ENCODE results near the gene GRIA4.

Gene GRIA4

DNA sequence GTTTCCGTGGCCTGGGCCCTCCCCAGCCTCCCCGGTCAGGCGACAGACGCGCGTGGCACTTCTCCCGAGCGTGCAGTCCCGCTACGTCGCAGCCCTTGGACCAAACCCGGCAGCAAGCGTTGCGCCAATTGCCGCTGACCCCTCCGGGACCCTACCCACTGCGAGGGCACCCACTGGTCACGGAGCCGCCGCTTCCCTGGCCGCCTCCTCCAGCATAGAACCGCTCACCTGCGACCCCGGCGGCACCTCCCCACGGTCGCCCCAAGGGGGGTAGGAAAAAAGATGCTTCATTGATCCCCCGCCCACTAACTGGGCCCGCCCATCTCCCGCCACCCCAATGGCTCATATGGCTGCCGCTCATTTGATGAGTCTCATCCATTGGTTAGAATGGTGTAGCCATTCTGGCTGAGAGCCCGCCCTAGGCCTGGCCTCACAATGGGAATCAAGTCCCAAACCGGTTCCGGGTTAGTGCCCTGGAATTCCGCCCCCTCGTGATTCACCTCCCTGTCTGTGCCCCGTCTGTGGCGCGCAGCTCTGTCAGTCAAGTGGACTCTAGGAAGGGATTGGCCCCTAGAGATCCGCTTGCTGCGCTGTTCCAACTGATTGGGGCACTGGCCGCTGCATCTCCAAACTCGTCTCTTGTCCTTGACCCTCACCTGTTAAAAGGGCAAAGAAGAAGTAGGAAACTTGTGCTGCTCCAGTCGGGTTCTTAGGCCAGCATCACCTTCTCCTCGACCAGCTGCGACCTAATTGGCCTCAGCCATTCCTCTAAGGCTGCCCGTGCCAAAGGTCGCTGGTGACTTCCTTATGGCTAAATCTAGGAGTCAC, 412.3 kb downstream of the GRIA4 start, which contains the start of gene MSANTD4 (continued):
- no peak; the same call in 1 of the 2 replicates for TF ChIP-seq KLF8 (tag by site-specific recombination; IDR thresholded peaks at IDR 0.05)
- no peak for TF ChIP-seq ZNF837 (tag by site-specific recombination; IDR thresholded peaks at IDR 0.05)
- TF ChIP-seq KLF9 (tag by site-specific recombination; IDR thresholded peaks at IDR 0.05; ENCODE audit: low read depth) = peak; percentile 63
- TF ChIP-seq, protein P1, sequence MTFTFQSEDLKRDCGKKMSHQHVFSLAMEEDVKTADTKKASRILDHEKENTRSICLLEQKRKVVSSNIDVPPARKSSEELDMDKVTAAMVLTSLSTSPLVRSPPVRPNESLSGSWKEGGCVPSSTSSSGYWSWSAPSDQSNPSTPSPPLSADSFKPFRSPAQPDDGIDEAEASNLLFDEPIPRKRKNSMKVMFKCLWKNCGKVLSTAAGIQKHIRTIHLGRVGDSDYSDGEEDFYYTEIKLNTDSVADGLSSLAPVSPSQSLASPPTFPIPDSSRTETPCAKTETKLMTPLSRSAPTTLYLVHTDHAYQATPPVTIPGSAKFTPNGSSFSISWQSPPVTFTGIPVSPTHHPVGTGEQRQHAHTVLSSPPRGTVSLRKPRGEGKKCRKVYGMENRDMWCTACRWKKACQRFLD (tag by site-specific recombination; IDR thresholded peaks at IDR 0.05) = no peak
- TF ChIP-seq ZSCAN16 (tag by site-specific recombination; IDR thresholded peaks at IDR 0.05) = no peak
- TF ChIP-seq ZNF600 (tag by site-specific recombination; IDR thresholded peaks at IDR 0.05) = no peak
- TF ChIP-seq, protein P2, sequence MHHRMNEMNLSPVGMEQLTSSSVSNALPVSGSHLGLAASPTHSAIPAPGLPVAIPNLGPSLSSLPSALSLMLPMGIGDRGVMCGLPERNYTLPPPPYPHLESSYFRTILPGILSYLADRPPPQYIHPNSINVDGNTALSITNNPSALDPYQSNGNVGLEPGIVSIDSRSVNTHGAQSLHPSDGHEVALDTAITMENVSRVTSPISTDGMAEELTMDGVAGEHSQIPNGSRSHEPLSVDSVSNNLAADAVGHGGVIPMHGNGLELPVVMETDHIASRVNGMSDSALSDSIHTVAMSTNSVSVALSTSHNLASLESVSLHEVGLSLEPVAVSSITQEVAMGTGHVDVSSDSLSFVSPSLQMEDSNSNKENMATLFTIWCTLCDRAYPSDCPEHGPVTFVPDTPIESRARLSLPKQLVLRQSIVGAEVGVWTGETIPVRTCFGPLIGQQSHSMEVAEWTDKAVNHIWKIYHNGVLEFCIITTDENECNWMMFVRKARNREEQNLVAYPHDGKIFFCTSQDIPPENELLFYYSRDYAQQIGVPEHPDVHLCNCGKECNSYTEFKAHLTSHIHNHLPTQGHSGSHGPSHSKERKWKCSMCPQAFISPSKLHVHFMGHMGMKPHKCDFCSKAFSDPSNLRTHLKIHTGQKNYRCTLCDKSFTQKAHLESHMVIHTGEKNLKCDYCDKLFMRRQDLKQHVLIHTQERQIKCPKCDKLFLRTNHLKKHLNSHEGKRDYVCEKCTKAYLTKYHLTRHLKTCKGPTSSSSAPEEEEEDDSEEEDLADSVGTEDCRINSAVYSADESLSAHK (tag by site-specific recombination; IDR thresholded peaks at IDR 0.05) = no peak
- TF ChIP-seq EGR2 (tag by site-specific recombination; IDR thresholded peaks at IDR 0.05; ENCODE audit: low read depth) = peak; percentile 56
- no peak for TF ChIP-seq ZFP37 (tag by site-specific recombination; IDR thresholded peaks at IDR 0.05)
- TF ChIP-seq, protein P3, sequence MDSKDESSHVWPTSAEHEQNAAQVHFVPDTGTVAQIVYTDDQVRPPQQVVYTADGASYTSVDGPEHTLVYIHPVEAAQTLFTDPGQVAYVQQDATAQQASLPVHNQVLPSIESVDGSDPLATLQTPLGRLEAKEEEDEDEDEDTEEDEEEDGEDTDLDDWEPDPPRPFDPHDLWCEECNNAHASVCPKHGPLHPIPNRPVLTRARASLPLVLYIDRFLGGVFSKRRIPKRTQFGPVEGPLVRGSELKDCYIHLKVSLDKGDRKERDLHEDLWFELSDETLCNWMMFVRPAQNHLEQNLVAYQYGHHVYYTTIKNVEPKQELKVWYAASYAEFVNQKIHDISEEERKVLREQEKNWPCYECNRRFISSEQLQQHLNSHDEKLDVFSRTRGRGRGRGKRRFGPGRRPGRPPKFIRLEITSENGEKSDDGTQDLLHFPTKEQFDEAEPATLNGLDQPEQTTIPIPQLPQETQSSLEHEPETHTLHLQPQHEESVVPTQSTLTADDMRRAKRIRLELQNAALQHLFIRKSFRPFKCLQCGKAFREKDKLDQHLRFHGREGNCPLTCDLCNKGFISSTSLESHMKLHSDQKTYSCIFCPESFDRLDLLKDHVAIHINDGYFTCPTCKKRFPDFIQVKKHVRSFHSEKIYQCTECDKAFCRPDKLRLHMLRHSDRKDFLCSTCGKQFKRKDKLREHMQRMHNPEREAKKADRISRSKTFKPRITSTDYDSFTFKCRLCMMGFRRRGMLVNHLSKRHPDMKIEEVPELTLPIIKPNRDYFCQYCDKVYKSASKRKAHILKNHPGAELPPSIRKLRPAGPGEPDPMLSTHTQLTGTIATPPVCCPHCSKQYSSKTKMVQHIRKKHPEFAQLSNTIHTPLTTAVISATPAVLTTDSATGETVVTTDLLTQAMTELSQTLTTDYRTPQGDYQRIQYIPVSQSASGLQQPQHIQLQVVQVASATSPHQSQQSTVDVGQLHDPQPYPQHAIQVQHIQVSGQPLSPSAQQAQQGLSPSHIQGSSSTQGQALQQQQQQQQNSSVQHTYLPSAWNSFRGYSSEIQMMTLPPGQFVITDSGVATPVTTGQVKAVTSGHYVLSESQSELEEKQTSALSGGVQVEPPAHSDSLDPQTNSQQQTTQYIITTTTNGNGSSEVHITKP (tag by site-specific recombination; IDR thresholded peaks at IDR 0.05) = peak; percentile 34; the same call in 1 of the 2 replicates
- TF ChIP-seq, protein P4, sequence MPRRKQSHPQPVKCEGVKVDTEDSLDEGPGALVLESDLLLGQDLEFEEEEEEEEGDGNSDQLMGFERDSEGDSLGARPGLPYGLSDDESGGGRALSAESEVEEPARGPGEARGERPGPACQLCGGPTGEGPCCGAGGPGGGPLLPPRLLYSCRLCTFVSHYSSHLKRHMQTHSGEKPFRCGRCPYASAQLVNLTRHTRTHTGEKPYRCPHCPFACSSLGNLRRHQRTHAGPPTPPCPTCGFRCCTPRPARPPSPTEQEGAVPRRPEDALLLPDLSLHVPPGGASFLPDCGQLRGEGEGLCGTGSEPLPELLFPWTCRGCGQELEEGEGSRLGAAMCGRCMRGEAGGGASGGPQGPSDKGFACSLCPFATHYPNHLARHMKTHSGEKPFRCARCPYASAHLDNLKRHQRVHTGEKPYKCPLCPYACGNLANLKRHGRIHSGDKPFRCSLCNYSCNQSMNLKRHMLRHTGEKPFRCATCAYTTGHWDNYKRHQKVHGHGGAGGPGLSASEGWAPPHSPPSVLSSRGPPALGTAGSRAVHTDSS (tag by site-specific recombination; IDR thresholded peaks at IDR 0.05) = no peak
- TF ChIP-seq, protein P5, sequence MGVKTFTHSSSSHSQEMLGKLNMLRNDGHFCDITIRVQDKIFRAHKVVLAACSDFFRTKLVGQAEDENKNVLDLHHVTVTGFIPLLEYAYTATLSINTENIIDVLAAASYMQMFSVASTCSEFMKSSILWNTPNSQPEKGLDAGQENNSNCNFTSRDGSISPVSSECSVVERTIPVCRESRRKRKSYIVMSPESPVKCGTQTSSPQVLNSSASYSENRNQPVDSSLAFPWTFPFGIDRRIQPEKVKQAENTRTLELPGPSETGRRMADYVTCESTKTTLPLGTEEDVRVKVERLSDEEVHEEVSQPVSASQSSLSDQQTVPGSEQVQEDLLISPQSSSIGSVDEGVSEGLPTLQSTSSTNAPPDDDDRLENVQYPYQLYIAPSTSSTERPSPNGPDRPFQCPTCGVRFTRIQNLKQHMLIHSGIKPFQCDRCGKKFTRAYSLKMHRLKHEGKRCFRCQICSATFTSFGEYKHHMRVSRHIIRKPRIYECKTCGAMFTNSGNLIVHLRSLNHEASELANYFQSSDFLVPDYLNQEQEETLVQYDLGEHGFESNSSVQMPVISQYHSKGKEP (tag by site-specific recombination; IDR thresholded peaks at IDR 0.05) = no peak
- no peak for TF ChIP-seq ZNF266 (tag by site-specific recombination; IDR thresholded peaks at IDR 0.05; ENCODE audit: low read depth)
- TF ChIP-seq, protein P6, sequence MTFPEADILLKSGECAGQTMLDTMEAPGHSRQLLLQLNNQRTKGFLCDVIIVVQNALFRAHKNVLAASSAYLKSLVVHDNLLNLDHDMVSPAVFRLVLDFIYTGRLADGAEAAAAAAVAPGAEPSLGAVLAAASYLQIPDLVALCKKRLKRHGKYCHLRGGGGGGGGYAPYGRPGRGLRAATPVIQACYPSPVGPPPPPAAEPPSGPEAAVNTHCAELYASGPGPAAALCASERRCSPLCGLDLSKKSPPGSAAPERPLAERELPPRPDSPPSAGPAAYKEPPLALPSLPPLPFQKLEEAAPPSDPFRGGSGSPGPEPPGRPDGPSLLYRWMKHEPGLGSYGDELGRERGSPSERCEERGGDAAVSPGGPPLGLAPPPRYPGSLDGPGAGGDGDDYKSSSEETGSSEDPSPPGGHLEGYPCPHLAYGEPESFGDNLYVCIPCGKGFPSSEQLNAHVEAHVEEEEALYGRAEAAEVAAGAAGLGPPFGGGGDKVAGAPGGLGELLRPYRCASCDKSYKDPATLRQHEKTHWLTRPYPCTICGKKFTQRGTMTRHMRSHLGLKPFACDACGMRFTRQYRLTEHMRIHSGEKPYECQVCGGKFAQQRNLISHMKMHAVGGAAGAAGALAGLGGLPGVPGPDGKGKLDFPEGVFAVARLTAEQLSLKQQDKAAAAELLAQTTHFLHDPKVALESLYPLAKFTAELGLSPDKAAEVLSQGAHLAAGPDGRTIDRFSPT (tag by site-specific recombination; IDR thresholded peaks at IDR 0.05) = no peak
- TF ChIP-seq, protein P7, sequence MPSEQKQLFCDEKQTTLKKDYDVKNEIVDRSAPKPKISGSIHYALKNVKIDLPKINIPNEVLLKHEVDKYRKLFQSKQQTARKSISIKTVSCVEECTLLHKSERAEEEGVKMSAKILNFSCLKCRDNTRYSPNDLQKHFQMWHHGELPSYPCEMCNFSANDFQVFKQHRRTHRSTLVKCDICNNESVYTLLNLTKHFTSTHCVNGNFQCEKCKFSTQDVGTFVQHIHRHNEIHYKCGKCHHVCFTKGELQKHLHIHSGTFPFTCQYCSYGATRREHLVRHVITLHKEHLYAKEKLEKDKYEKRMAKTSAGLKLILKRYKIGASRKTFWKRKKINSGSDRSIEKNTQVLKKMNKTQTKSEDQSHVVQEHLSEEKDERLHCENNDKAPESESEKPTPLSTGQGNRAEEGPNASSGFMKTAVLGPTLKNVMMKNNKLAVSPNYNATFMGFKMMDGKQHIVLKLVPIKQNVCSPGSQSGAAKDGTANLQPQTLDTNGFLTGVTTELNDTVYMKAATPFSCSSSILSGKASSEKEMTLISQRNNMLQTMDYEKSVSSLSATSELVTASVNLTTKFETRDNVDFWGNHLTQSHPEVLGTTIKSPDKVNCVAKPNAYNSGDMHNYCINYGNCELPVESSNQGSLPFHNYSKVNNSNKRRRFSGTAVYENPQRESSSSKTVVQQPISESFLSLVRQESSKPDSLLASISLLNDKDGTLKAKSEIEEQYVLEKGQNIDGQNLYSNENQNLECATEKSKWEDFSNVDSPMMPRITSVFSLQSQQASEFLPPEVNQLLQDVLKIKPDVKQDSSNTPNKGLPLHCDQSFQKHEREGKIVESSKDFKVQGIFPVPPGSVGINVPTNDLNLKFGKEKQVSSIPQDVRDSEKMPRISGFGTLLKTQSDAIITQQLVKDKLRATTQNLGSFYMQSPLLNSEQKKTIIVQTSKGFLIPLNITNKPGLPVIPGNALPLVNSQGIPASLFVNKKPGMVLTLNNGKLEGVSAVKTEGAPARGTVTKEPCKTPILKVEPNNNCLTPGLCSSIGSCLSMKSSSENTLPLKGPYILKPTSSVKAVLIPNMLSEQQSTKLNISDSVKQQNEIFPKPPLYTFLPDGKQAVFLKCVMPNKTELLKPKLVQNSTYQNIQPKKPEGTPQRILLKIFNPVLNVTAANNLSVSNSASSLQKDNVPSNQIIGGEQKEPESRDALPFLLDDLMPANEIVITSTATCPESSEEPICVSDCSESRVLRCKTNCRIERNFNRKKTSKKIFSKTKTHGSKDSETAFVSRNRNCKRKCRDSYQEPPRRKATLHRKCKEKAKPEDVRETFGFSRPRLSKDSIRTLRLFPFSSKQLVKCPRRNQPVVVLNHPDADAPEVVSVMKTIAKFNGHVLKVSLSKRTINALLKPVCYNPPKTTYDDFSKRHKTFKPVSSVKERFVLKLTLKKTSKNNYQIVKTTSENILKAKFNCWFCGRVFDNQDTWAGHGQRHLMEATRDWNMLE (tag by site-specific recombination; conservative IDR thresholded peaks at IDR 0.05; ENCODE audit: low read depth) = peak; percentile 99
- TF ChIP-seq ZNF776 (tag by site-specific recombination; IDR thresholded peaks at IDR 0.05; ENCODE audit: borderline replicate concordance) = no peak
- TF ChIP-seq ZNF133 (tag by site-specific recombination; IDR thresholded peaks at IDR 0.05) = no peak
- TF ChIP-seq ZBTB48 (tag by site-specific recombination; IDR thresholded peaks at IDR 0.05) = peak; percentile 38; the same call in 1 of the 2 replicates
- no peak for TF ChIP-seq ZNF391 (tag by site-specific recombination; IDR thresholded peaks at IDR 0.05; ENCODE audit: borderline replicate concordance, low read depth)
- TF ChIP-seq ZBTB8A (tag by site-specific recombination; IDR thresholded peaks at IDR 0.05) = no peak

Data from HEK293 (cell line).